AG10803 (cell line): Measurements from ENCODE around the gene SMYD3.
"Not testable (repeated sequence)": the region's sequence is repeated elsewhere in the genome, so short reads cannot be mapped to it uniquely, and the experiment has no call there.

Experiments
- DNase-seq: peaks from one replicate; pipeline ENCODE4 v3.0.0; 2010; ENCODE audit warnings: low read depth
- H3K4me3 ChIP-seq: 2 replicates; pipeline ENCODE4 v1.5.1; 2011; ENCODE audit warnings: mild to moderate bottlenecking, low read length, control low read depth
- TF ChIP-seq, protein P1 (sequence below): conservative IDR thresholded peaks from 2 replicates; pipeline ENCODE4 v1.5.1; 2011; ENCODE audit warnings: mild to moderate bottlenecking, low read length, control low read depth, inconsistent platforms

Gene SMYD3

DNA sequence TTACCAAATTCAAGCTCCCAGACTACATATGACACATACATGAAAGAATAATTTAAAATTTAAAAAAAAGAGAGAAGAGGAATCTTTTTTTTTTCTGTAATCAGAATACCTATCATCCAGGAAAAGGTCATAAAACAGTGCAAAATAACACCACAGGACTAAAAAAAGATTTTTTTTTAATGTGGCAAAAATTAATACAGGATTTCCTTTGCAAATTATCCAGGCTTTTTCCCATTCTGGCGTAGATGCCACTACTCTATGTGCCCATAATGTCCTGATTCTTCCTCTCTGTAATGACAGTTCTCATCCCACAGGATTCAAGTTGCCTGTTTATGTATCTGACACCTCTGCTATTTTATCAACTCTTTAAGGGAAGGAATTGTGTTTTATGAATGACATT, 429.6 kb downstream of the SMYD3 start:
- no peak overlapping the region for H3K4me3 ChIP-seq
- TF ChIP-seq, protein P1, sequence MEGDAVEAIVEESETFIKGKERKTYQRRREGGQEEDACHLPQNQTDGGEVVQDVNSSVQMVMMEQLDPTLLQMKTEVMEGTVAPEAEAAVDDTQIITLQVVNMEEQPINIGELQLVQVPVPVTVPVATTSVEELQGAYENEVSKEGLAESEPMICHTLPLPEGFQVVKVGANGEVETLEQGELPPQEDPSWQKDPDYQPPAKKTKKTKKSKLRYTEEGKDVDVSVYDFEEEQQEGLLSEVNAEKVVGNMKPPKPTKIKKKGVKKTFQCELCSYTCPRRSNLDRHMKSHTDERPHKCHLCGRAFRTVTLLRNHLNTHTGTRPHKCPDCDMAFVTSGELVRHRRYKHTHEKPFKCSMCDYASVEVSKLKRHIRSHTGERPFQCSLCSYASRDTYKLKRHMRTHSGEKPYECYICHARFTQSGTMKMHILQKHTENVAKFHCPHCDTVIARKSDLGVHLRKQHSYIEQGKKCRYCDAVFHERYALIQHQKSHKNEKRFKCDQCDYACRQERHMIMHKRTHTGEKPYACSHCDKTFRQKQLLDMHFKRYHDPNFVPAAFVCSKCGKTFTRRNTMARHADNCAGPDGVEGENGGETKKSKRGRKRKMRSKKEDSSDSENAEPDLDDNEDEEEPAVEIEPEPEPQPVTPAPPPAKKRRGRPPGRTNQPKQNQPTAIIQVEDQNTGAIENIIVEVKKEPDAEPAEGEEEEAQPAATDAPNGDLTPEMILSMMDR = no peak
- no peak for DNase-seq

GRCh38 chr1:246074421-246074820, 432.7 kb downstream of the SMYD3 start:
- no peak overlapping the region for H3K4me3 ChIP-seq
- no peak for DNase-seq
- TF ChIP-seq, protein P1 = no peak

GRCh38 chr1:246072456-246072955, 434.6 kb downstream of the SMYD3 start:
- TF ChIP-seq, protein P1 = no peak
- DNase-seq = no peak
- no peak overlapping the region for H3K4me3 ChIP-seq

DNA sequence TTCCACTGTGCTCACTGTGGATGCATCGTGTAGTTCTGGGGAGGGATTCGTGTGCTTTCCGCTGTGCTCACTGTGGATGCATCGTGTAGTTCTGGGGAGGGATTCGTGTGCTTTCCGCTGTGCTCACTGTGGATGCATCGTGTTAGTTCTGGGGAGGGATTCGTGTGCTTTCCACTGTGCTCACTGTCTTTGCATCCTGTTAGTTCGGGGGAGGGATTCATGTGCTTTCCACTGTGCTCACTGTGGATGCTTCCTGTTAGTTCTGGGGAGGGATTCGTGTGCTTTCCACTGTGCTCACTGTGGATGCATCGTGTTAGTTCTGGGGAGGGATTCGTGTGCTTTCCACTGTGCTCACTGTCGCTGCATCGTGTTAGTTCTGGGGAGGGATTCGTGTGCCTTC, 435.1 kb downstream of the SMYD3 start:
- DNase-seq = peak; percentile 39
- peak overlapping the region; percentile 20 for H3K4me3 ChIP-seq

- DNase-seq = peak; percentile 13
Measured at GRCh38 chr1:246071561-246071960, 435.5 kb downstream of the SMYD3 start.

GRCh38 chr1:246069581-246069980, 437.5 kb downstream of the SMYD3 start:
- DNase-seq = no peak
- no peak overlapping the region for H3K4me3 ChIP-seq
- TF ChIP-seq, protein P1 = no peak

More at GRCh38 chr1:246071561-246071960, 435.5 kb downstream of the SMYD3 start:
- H3K4me3 ChIP-seq = not testable (repeated sequence)

DNA sequence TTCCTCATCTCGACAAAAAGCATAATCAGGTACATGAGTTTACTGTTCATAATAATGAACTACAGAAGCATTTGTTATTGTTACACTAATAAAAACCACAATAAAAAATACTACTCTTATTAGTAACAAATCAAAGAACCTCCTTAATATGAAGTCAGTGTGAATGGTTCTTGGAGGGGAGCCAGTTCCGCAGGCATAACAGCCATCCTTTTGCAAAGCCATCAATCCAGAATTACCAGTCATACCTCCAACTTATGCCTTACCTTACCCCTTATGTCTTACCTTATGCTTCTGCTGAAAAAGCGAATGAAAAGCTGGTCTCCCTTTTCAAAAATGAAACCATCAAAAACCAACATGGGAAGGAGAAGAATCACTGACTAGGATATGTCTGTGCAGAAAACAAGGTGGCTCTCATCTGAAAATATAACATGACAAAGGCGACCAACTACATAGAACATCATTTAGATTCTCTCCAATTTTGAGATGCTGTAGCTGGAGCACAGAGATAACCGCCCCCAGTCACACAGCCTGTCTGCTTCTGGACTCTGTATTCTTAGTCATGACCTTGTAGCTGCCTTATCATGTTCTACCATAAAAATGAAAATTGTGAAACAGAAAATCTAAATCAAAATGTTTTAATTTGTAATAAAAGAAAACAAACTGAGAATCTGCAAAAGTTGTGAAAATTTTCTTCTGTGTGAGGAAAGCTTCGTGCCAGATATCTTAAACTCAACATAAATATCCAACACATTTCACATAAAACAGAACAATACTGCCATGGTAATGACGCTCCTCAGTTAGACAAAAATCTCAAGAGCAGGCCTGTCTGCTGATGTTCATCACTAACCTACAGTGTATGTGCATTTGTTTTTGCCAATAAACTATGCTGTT, 438.2 kb downstream of the SMYD3 start:
- H3K4me3 ChIP-seq = no peak overlapping the region
- DNase-seq = no peak
- TF ChIP-seq, protein P1 = no peak

- H3K4me3 ChIP-seq = no peak overlapping the region
- no peak for DNase-seq
- TF ChIP-seq, protein P1 = no peak
Measured at GRCh38 chr1:246068217-246068512, 438.9 kb downstream of the SMYD3 start.
